GM12874 (cell line): ENCODE data around the gene UMOD.

ENCODE experiments used
- CTCF ChIP-seq: IDR thresholded peaks from 2 replicates; pipeline ENCODE4 v1.5.1; 2011; ENCODE audit warnings: low read depth, mild to moderate bottlenecking, control low read depth, low read length, moderate library complexity; ENCODE audit not compliant: insufficient read depth

UMOD gene

GRCh38 chr16:20395946-20396345 is 43.4 kb upstream of the UMOD start:
- TF ChIP-seq CTCF, result no peak

- no peak for TF ChIP-seq CTCF
Measured at GRCh38 chr16:20393801-20394577, 41.5 kb upstream of the UMOD start.

- TF ChIP-seq CTCF, result no peak
Measured at GRCh38 chr16:20391045-20391444, 38.5 kb upstream of the UMOD start.

GRCh38 chr16:20388854-20389253 is 36.3 kb upstream of the UMOD start:
- no peak for TF ChIP-seq CTCF

- no peak for TF ChIP-seq CTCF
Measured at GRCh38 chr16:20387978-20388377, 35.5 kb upstream of the UMOD start.

GRCh38 chr16:20385844-20386832 is 33.6 kb upstream of the UMOD start:
- TF ChIP-seq CTCF, result peak; percentile 74

GRCh38 chr16:20383106-20384029 is 30.9 kb upstream of the UMOD start:
- TF ChIP-seq CTCF, result peak; percentile 81
